ENCODE results near the gene SRP14.

GRCh38 chr15:40031300-40031699 lies 7.7 kb downstream of the SRP14 start:
- TF ChIP-seq CTCF (conservative IDR thresholded peaks at IDR 0.05; ENCODE audit: low read length), result no peak
- TF ChIP-seq EZH2phosphoT487 (IDR thresholded peaks at IDR 0.05; ENCODE audit: borderline replicate concordance, low read depth, low read length), result no peak
